Non-pigmented ciliary epithelial cell (primary cell): ENCODE measurements around the gene PPP1R9A.

Source experiments
- DNase-seq: peaks from one replicate; pipeline ENCODE4 v3.0.0-alpha.2; 2010; ENCODE audit warnings: low read depth

PPP1R9A gene

DNA sequence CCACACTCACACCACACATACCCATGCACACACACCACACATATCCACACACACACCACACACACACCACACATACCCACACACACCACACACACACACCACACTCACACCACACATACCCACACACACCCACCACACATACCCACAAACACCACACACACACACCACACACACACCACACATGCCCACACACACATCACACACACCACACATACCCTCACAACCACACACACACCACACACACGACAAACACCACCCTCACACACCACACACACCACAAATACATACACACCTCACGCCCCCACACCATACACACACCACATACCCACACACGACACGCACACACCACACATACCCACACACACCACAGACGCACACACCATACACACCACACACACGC lies 297.2 kb downstream of the PPP1R9A start:
- no peak for DNase-seq

DNA sequence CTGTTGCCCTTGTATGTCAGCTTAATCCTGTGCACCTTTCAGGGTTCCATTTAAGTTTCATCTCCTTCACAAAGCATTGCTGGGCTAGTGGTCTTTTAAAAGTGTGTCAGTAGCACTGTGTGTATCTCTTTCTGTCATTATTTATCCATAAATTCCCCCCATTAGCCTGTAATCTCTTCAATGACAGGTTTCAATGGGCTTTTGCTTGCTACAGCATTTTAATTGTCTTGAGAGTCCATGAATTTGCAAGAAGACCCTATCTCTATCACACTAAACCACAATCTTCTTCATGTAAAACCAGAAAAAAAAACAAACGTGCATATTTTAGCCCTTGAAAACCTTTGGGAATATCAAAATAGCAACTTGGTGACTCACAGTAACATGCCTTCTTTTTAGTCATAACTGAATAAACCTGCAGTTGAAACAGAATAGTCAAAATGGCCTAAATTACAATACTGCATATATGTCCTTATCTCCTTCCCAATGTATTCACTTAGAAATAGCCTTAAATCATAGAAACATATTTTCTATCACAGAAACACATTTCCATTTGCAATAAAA lies 298.4 kb downstream of the PPP1R9A start:
- peak; percentile 46 for DNase-seq

DNA sequence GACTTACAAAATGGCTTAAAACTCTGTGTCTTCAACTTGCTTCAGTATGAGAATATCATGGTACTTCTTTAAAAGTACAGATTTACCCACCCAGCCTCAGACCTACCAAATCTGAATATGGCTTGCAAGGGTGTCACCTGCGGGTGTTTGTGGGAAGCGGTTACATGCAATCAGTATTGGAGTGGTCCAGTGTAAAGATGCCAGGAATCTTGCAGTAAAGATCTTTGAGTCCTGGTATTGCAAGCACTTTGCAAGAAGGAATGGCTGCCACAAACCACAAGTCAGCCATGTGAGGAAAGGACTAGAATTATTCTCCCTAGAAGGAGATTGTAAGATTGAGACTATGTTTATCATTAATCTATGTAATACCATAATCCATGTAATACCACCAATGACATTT lies 301.9 kb downstream of the PPP1R9A start:
- DNase-seq: no peak

DNA sequence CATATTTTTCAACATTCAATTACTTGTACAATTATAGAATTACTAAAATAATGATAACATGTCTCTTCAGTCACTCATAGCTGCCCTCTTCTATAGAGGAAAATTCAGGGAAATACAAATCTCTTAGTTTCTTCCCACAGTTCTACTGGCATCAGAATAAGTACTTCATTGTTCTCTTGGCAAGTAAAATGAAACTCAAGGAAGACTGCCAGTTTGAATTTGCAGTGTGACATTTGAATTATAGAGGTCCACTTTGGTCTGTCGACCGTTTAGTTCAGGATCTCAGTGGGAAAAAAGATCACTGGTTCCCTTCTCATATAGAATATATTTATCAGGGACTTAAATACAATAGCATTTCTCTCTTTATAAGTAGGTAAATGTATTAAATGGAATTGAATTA lies 302.4 kb downstream of the PPP1R9A start:
- DNase-seq: no peak

DNA sequence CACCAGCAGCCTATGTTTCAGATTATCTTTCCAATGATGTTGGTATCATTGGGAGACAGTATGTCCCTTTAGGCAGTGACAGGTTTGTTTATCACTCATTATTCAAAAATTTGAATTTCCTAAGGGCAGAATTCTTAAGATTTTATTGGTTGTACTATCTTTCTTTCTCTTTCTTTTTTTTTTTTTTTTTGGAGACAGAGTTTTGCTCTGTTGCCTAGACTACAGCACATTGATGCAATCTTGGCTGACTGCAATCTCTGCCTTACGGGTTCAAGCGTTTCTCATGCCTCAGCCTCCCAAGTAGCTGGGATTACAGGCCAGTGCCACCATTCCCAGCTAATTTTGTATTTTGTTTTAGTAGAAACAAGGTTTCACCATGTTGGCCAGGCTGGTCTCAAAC lies 305.8 kb downstream of the PPP1R9A start:
- DNase-seq: no peak

DNA sequence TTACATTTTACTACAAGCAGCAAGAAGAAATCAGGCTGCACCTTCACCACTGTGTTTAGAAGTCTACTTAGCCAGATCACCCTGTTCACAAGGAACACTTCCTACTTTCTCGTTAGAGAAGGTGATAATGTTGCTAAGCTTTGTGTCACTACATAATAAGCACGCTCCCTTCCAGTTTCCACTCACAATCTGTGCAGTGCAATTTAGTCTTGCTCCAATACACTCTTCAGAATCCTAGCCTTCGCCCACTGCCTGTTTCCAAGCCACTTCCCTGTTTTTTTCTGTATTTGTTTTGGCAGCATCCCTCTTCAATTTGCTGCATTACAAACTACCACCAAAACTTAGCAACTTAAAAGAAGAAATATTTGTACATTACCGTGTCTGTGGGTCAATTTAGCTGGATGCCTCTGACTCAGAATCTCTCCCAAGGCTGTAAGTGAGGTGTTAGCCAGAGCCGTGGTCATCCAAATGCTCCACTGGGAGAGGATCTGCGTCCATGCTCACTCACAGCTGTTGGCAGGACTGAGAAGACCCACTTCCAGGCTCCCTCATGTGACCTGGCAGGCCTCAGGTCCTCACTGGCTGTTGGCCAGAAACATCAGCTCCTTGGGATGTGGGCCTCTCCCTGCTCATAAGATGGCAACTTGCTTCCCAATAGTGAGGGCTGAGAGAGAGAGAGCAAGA lies 306.6 kb downstream of the PPP1R9A start:
- no peak for DNase-seq

DNA sequence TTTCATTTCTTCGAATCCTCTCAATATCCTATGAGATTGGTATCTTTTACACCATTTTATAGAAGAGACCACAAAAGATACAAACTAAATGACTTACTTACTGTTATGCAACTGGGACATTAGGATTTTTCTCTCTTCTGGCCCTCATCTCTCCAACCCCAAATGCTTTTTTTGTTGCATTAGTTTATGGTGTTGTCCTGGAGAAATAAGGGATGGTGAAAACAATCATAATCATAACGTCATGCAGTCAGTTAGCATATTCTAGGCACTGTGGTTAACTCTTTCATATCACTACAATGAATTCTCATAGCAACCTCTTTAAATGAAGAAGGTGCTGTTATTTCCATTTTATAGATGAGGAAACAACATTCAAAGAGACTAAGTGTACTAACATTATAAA lies 312.3 kb downstream of the PPP1R9A start:
- no peak for DNase-seq

DNA sequence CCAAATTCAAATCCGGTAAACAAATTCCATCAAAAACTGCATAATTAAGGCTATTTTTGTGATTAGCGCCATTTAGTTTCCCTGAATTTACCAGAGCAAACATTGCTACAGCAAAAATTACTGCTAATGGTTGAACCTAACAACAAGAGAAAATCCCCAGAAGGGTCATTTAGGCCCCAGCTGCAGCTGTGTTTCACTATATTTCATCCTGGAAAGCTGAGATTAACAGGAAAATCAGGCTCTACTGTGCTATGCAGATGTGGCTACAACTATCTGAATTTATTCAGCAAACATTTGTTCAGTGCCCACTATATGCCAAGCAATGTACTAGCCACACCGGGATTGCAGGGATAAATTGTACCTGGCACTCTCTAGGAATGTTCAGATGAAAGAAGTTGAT lies 312.9 kb downstream of the PPP1R9A start:
- no peak for DNase-seq

DNA sequence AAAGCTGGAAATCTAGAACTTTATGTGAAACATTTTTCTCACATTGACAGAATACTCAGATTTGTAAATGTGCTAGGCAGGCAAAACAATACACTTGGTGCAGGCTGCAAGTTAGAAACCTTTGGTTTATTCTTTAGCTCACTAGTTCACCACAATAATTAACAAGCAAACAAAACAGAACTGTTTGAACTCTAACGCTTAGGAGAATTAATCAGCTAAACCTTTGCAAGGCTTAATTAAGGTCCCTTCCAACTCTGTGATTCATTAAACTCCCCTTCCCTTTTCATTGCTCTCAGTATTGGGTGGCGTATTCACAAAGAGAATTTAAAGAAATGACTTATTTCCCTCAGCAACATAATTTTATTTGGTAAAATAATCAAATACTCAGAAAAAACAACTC lies 317.9 kb downstream of the PPP1R9A start:
- no peak for DNase-seq

DNA sequence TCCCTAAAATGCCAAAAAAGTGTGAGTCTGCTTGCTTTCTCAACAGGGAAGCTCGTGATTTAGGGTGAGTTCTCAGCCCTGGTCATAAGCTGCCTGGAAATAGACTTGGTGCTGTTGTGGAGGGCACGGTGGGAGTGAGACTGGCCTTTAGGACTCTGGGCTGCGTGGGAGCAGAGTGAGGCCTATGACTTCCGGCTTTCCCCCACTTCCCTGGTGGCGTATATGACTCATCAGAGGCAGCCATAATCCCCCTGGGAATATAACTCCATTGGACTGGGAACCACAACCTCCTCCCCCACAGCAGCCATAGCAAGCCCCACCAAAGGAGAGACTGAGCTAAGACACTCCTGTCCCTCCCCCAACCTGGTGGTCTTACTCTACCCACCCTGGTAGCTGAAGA lies 321.9 kb downstream of the PPP1R9A start:
- no peak for DNase-seq

DNA sequence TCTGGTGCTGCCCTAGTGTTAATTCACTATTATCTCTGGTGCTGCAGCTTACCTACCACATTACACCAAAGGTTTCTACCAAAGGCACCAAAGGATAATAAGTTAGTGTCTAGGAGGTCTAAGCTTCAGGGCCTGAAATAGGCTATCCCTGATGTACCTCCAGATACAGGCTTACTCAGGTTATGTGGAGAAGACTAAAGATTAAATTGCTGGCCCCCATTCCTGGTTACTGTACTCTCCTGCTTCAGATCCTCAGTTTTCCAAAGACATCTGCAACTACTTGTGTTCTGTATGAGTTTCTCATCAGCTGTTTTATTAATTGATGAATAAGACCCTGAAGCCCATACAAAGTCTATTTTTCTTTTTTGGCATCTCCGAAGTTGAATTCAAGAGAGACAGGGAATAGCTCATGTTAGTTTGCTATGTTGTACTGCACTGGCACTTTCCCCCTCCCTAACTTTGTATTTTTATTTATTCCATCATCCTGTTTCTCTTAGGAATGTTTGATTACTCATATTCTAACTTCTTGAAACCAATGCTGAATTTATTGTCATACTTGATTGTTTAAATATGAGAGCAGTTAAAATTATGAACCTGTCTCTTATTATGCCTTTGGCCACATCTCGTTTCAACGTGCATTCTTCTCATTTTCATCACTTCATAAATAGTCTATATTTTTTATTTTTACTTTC lies 331.0 kb downstream of the PPP1R9A start:
- DNase-seq: no peak

DNA sequence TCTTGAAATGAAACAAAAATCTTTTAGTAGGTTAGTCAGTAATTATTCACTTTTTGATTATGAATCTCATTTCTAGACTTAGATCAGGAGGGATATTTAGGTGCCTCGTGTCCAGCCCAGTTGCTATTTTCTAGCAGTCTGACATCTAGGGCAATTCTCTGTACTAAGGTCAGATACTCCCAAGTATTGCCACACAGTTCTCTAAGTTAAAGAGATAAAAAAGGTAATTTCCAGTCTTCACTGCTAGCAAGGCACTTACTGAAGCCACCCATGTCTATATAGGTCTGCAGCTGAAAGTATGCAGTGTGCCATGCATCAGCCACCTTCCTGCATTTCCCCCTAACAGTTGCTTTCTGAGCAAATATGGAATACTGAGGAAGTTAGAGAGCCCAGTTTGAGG lies 333.5 kb downstream of the PPP1R9A start:
- DNase-seq: no peak

DNA sequence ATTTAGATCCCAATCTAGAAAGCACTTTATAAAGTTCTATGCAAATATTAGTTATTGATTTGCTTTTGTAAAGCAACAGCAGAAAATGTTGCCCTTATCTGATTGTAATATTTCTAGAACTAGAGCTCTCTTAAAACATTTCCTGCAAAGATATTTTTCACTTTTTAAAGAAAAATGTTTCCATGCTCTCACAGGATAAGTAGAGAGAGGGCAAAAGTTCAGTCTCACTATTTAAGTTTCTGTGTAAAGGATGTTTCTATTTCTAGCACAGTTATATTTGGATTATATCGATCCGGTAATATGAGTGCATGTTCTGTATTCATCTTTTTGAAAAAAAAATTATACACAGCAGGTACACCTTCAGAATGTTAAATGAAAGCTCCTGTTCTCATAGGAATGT lies 334.9 kb downstream of the PPP1R9A start:
- no peak for DNase-seq

DNA sequence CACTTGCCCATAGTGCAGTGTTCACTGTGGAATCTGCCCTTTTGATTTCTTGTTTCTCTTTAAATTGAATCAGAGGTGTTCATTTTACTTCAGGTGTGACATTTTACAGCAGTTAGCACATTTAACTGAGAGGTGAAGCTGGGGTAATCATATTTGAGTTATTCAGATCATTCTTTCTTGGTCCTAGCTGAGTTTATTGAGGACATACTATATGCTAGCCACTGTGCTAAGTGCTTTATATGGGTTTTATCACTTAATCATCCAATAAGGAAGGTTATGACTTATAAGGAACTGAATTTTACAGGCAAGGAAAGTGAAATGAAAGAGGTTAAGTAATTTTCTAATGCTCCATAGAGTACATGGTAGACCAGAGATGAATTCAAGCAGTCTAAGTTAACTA lies 337.2 kb downstream of the PPP1R9A start:
- DNase-seq: no peak

DNA sequence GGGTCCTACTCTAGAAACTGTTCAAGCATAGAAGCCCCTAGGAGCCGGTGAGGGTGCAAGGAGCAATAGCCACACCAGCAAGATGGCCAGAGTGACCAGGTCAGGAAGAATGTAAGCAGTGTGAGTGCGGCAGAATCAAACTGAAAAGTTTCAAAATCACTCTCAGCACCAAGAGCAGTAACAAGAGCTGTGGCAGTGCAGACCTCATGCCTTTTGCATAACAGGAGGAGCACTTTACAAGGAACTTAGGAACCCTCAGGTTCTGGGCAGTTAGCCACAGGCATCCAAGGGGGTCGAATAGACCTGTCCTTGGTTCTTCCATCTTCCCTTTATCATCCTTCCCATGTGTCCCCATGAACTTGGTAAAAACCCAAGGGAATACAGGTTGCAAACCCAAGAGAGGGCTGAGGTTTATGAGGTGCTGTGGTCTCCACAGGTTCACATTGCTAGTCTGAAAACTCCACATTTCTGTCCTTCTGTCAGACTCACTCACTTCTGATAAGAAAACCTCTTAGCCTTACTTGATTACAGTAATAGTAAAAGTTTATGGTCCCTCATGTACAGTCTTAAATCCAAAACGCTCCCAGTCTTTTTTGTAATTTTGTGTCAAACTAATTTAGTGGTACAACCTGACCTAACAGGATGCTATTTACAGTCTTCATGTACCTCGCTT lies 338.6 kb downstream of the PPP1R9A start:
- DNase-seq: no peak

DNA sequence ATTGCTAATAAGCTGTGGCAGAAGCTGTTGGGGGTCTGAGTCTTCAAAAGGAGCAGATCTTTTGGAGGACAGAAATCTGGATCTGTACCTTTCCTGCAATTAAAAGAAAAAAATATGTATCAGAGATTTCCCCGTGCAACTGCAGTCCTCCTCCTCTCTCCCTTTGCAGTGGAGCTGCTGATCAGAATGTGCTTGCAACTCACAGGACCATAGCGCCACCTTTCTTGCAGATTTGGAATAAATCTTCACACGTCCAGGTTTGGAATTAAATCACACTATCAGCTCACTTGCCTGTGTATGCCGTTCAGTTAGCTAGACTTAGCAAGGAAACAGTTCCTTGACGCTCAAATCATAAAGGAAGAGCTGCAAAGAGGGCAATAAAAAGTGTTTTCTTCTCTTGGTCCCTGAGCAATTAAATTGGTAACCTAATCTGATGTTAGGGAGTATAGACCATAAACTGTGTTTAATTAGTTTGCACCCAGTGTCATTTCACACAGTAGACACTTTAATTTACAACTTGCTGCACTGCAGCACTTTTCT lies 339.5 kb downstream of the PPP1R9A start:
- peak; percentile 45 for DNase-seq

DNA sequence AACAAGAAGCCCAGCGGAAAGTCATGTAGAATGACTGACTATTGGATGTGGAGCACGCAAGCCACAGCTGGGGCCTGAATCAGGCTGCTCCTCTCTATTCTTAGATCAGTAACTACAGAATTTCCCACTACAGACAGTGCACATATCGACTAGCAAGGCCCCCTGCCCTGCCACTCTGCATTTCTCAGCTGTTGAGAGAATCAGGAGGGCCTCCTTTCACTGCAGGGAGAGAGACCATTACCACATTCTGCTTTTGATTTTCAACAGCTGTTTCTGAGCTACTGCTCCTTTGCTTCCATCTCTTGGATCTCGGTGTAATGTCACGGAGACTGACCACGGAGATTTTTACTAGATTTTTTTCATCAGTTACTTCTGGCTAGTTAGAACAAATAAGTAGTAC lies 343.2 kb downstream of the PPP1R9A start:
- no peak for DNase-seq

DNA sequence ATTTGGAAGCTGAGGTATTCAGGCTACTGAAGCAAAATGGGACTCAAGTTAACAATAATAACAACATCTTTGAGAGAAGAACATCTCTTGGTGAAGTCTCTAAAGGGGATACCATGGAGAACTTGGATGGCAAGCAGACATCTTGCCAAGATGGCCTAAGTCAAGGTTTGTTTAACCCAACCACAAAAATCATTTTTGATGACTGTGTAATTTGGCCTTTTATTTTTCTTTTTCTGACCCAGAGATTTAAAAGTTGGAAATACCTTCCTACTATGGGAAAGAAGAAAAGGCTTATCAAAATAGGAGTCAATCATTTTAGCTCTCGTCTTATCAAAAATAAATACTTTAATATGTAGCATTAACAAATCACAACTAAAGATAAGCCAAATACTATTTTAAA lies 344.6 kb downstream of the PPP1R9A start:
- no peak for DNase-seq

DNA sequence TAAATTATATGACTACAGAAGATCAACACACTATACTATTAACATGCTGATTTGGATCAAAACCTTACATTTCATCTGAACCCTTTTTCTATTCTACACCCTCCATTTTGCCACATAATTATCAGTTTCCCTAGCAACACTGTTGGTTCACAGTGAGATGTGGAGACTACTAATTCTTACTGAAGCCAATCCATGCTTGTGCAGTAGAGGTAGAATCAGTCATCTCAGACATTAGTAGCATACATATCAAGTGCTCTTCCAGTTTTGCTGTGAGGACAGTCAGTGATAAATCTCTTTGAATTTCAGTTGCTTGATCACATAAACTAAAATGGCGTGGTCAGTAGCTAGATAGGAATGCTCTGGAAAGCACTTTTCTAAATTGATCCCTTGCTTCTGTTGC lies 346.6 kb downstream of the PPP1R9A start:
- no peak for DNase-seq

DNA sequence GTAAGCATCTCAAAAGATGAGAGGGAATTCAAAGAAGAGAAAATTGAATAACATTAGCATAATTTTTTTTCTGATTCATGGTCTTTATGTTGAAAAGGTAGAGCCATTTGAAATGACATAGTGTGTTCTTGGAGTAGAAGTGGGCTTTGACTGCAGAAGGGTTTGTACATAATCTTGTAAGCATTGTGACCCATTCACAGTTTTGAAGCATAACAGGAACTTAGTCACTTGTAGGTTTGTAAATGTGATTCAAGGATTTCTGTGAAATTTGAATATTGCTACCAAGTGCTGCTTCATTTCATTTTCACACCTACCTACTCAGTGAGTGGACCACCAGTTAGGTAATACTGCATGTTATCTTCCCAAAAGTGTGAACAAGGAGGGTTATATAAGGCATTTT lies 348.3 kb downstream of the PPP1R9A start:
- DNase-seq: no peak

DNA sequence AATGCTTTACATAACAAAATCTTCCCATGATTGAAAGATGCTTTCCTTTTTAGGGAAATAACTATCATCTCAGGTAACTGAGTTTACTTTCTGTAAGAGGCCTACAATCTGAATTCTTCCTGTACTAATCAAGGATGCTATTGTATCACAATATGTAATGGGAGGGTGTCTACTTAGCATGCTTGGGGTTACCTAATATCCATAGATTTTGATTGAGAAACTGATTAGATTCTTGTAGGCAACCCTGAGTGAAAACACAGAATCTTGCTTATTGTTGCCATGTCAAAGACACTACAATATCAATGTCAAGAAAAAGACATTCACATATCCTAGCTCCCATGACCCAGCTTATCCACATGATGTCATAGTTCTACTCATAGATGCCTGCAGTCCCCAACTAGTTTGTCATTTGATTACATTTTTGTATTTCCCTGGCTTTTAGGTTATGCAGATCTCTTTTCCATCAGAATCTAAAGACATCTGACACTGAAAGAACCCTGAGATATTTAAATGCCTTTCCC lies 354.6 kb downstream of the PPP1R9A start:
- DNase-seq: no peak

DNA sequence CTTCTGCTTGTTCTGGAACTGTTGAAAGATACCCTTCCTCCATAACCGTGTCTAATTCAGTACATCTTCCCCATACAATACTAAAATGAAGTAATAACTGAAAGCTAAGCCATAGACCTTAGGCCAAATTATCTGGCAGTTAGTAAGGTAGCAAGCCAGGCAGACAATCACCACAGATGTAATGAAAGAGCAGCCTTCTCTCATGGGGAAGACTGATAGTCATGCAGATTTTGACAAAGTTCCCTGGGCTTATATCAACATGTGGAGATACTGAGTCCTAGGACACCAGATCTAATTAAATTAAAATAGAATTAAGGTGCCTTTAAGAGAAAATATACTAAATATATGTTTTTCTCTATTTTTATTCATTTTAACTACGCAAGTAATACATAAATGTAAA lies 355.5 kb downstream of the PPP1R9A start:
- no peak for DNase-seq
